Measurements from ENCODE around the gene GRIN2A. TPM values are rescaled to one million over a fixed set of nuclear protein-coding genes. Genes with fewer than 3 reads are reported as not detected.

The GRIN2A gene
- polyA plus RNA-seq, 1 donor from 2014 or later, result 0.11 TPM

DNA sequence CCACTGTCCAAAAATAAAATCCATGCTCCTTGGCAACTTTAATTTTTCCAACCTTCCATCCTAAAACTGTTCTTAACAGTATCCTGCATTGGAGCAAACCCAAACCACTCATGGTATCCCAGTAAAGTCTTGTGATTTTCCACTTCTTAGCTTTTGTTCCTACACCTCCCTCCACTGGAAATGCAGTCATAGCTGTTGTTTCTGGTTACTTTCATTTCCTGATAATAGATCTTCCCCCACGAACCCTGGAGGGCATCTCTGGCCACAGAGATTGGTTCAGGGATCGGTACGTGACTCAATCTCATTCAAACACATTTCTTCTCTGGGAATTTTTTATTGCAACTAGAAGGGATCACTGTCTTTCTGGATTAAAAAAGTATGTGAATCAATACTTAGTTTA lies 276.0 kb downstream of the GRIN2A start:
- H3K79me2 ChIP-seq (replicated peaks; ENCODE audit: insufficient read depth, low read length), result no peaks in the 10 kb centered on the region

DNA sequence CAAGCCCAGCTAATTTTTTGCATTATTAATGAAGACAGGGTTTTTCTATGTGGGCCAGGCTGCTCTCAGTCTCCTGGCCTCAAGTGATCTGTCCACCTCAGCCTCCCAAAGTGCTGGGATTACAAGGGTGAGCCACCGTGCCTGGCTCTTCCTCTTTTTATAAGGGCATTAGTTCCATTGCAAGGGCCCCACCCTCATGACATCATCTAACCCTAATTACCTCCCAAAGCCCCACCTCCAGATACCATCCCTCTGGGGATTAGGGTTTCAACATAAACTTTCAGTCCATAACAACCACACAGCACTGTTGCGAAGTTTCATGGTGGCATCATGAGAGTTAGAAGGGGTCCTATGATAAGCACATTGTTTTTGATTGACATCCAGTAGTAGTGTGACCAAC lies 277.7 kb downstream of the GRIN2A start:
- Histone ChIP-seq H2AFZ (ENCODE audit: low read depth, low read length) (no peak overlapping the region), H3K27me3 (ENCODE audit: insufficient read depth, low read depth, low read length) (no peaks in the 10 kb centered on the region), H3K4me3 (ENCODE audit: low read length) (no peak overlapping the region), H4K20me1 (ENCODE audit: insufficient read depth) (no peaks in the 10 kb centered on the region), H3K27ac (ENCODE audit: low read length) (no peak overlapping the region), H3K79me2 (replicated peaks; ENCODE audit: insufficient read depth, low read length) (no peaks in the 10 kb centered on the region), H3K9me3 (ENCODE audit: low read length) (no peaks in the 10 kb centered on the region), H3K4me2 (ENCODE audit: low read length) (no peak overlapping the region), H3K36me3 (ENCODE audit: insufficient read depth, low read length) (no peaks in the 10 kb centered on the region), H3F3A (ENCODE audit: insufficient read depth, low read length, poor library complexity, severe bottlenecking) (no peaks in the 10 kb centered on the region), H3K9ac (ENCODE audit: low read length) (no peak overlapping the region), H3K9me2 (ENCODE audit: insufficient read depth, low read length) (no peaks in the 10 kb centered on the region)
- TF ChIP-seq EP300 (conservative IDR thresholded peaks at IDR 0.05; ENCODE audit: poor library complexity, severe bottlenecking), result no peak
- TF ChIP-seq POLR2AphosphoS5 (IDR thresholded peaks at IDR 0.05), result no peak
- no peak for TF ChIP-seq TAF1 (IDR thresholded peaks at IDR 0.05; ENCODE audit: low read depth)
- TF ChIP-seq RAD21 (conservative IDR thresholded peaks at IDR 0.05), result no peak
- TF ChIP-seq, protein P1, sequence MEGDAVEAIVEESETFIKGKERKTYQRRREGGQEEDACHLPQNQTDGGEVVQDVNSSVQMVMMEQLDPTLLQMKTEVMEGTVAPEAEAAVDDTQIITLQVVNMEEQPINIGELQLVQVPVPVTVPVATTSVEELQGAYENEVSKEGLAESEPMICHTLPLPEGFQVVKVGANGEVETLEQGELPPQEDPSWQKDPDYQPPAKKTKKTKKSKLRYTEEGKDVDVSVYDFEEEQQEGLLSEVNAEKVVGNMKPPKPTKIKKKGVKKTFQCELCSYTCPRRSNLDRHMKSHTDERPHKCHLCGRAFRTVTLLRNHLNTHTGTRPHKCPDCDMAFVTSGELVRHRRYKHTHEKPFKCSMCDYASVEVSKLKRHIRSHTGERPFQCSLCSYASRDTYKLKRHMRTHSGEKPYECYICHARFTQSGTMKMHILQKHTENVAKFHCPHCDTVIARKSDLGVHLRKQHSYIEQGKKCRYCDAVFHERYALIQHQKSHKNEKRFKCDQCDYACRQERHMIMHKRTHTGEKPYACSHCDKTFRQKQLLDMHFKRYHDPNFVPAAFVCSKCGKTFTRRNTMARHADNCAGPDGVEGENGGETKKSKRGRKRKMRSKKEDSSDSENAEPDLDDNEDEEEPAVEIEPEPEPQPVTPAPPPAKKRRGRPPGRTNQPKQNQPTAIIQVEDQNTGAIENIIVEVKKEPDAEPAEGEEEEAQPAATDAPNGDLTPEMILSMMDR (IDR thresholded peaks at IDR 0.05; ENCODE audit: poor library complexity, severe bottlenecking), result no peak
- no peak for TF ChIP-seq SMC3 (conservative IDR thresholded peaks at IDR 0.05; ENCODE audit: poor library complexity)
- TF ChIP-seq, protein P2, sequence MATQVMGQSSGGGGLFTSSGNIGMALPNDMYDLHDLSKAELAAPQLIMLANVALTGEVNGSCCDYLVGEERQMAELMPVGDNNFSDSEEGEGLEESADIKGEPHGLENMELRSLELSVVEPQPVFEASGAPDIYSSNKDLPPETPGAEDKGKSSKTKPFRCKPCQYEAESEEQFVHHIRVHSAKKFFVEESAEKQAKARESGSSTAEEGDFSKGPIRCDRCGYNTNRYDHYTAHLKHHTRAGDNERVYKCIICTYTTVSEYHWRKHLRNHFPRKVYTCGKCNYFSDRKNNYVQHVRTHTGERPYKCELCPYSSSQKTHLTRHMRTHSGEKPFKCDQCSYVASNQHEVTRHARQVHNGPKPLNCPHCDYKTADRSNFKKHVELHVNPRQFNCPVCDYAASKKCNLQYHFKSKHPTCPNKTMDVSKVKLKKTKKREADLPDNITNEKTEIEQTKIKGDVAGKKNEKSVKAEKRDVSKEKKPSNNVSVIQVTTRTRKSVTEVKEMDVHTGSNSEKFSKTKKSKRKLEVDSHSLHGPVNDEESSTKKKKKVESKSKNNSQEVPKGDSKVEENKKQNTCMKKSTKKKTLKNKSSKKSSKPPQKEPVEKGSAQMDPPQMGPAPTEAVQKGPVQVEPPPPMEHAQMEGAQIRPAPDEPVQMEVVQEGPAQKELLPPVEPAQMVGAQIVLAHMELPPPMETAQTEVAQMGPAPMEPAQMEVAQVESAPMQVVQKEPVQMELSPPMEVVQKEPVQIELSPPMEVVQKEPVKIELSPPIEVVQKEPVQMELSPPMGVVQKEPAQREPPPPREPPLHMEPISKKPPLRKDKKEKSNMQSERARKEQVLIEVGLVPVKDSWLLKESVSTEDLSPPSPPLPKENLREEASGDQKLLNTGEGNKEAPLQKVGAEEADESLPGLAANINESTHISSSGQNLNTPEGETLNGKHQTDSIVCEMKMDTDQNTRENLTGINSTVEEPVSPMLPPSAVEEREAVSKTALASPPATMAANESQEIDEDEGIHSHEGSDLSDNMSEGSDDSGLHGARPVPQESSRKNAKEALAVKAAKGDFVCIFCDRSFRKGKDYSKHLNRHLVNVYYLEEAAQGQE (IDR thresholded peaks at IDR 0.05; ENCODE audit: borderline replicate concordance), result no peak
- no peak for TF ChIP-seq MXI1 (conservative IDR thresholded peaks at IDR 0.05; ENCODE audit: poor library complexity, severe bottlenecking)
- no peak for TF ChIP-seq EZH2 (IDR thresholded peaks at IDR 0.05; ENCODE audit: borderline replicate concordance, insufficient read depth, low read length, poor library complexity, severe bottlenecking)

More for the DNA sequence above, 276.0 kb downstream of the GRIN2A start:
- Histone ChIP-seq H3F3A (ENCODE audit: insufficient read depth, low read length, poor library complexity, severe bottlenecking) (no peaks in the 10 kb centered on the region), H3K27ac (ENCODE audit: low read length) (no peak overlapping the region), H3K4me3 (ENCODE audit: low read length) (no peak overlapping the region), H3K9me3 (ENCODE audit: low read length) (no peaks in the 10 kb centered on the region), H3K27me3 (ENCODE audit: insufficient read depth, low read depth, low read length) (no peaks in the 10 kb centered on the region), H3K9me2 (ENCODE audit: insufficient read depth, low read length) (no peaks in the 10 kb centered on the region), H4K20me1 (ENCODE audit: insufficient read depth) (no peaks in the 10 kb centered on the region), H3K36me3 (ENCODE audit: insufficient read depth, low read length) (no peaks in the 10 kb centered on the region), H3K9ac (ENCODE audit: low read length) (no peak overlapping the region), H2AFZ (ENCODE audit: low read depth, low read length) (no peak overlapping the region), H3K4me2 (ENCODE audit: low read length) (no peak overlapping the region)
- TF ChIP-seq POLR2AphosphoS5 (IDR thresholded peaks at IDR 0.05) (no peak), EZH2 (IDR thresholded peaks at IDR 0.05; ENCODE audit: borderline replicate concordance, insufficient read depth, low read length, poor library complexity, severe bottlenecking) (no peak), EP300 (conservative IDR thresholded peaks at IDR 0.05; ENCODE audit: poor library complexity, severe bottlenecking) (no peak), RAD21 (conservative IDR thresholded peaks at IDR 0.05) (no peak), TAF1 (IDR thresholded peaks at IDR 0.05; ENCODE audit: low read depth) (no peak), MXI1 (conservative IDR thresholded peaks at IDR 0.05; ENCODE audit: poor library complexity, severe bottlenecking) (no peak), SMC3 (conservative IDR thresholded peaks at IDR 0.05; ENCODE audit: poor library complexity) (no peak)
- TF ChIP-seq, protein P1 (IDR thresholded peaks at IDR 0.05; ENCODE audit: poor library complexity, severe bottlenecking), result no peak
- TF ChIP-seq, protein P2 (IDR thresholded peaks at IDR 0.05; ENCODE audit: borderline replicate concordance), result no peak
